Stimulated activated CD8-positive, alpha-beta memory T cell treated with anti-CD3 and anti-CD28 coated beads, Interleukin-15, amount 100 ng/mL, for 24 hours (primary cell): ENCODE data around the gene INMT.

Source experiments
- DNase-seq: peaks from one replicate; pipeline ENCODE4 v3.0.0-alpha.2; 2020; ENCODE audit warnings: low read depth

INMT gene

DNA sequence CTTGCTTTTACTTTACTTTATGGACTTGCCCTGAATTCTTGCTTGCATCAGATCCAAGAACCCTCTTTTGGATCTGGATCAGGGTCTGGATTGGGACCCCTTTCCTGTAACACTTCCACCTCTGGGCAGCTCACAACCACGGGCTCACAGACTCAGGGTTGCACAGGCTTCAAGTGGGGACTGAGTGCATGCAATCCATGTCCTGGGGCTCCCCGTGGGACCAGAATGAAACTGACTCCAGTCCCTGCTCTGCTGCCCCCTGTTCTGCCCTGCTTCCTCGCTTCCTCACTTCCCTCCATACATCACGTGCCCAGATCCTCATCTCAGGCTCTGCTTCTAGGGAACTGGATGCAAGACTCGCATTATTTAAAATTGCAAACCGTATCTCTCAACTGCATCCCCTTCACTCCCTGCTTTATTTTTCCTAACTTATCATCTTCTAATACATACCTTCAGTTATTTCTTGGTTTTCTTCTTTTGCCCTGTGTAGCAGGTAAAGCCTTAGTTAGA is 23.3 kb upstream of the INMT start:
- no peak for DNase-seq

DNA sequence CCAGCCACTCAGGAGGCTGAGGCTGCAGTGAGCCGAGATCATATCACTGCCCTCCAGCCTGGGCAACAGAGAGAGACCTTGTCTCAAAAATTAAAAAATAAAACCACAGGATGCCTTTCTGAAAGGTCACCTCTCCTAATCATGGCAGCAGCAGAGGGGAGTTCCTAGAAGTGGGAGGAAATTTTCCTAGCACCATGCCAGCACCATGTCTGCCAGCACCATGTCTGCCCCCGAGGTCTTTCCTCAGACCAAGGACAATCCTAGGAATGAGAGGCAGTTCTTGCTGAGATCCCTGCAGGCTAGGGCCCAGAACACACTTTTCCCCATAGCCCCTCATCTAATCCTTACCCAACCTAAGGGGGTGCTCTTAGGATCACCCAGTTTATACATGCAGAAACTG is 22.3 kb upstream of the INMT start:
- no peak for DNase-seq

DNA sequence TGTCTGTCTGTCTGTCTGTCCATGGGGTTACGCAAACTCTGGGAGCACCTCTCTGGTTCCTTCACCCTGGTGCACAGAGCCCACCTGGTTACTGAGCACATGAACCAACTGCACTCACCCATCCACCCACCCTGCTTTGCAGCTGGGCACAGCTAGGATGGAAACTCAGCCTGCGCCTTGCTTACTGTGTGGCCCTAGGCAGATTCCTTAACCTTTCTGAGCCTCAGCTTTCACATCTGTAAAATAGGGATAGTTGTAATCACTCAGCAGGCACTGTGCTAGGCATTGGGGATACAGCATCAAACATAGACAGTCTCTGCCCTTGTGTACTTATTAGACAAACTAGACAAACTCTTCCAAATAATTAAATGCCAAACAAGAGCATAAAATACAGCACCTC is 21.8 kb upstream of the INMT start:
- DNase-seq = no peak

DNA sequence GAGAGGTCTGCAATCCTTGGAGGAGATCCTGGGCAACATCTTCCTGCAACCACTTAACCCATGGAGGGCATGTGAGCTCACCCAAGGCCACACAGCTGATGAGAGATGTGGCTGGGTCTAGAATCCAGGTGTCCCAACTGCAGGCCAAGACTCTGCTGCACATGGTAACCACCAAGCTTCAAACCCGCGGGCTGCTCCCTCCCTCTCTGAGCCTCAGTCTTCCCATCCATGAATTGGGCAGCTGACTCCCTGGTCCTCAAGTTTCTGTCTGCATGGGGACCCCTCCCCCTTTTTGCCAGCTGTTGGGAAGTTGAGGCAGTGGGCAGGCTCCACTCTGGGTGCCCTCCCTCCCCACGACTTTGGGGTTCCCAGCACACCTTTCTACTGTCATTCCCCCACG is 20.9 kb upstream of the INMT start:
- DNase-seq = no peak

DNA sequence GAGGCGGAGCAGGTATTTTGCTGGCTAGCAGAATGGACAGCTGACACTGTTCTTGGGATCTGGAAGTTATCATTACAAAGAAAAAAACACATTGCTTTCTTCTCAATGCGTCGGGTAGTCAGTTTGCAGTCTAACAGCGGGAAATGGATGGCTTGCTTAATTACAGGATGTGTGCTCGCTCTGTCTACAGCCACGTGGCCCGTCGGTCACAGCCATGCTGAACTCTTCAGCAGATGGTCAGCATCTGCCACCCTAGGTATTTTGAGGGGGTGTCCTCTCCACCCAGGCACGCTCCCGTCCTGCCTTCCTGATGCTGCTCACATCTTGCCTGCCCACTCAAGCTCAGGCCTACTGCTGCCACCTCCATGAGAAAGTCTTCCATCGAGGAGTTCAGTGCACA is 20.4 kb upstream of the INMT start:
- DNase-seq = no peak

DNA sequence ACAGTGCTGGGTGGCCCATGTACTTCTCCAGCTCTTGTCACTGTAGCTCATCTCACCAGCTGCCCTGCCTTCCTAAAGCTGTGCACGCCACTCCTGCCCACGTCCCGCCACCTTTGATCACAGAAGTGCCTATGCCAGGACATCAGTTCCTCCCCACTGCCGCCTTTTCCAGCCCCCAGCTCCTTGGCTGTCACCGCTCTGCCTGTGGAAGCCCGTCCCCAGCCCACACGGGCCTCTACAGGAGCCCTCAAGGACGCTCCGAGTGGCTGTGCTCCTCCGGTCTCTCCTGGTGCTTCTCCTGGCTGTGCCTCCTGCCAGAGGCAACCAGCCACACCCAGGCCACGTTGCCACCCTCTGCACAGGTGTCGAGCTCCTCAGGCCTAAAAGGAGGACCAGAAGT is 19.3 kb upstream of the INMT start:
- no peak for DNase-seq

DNA sequence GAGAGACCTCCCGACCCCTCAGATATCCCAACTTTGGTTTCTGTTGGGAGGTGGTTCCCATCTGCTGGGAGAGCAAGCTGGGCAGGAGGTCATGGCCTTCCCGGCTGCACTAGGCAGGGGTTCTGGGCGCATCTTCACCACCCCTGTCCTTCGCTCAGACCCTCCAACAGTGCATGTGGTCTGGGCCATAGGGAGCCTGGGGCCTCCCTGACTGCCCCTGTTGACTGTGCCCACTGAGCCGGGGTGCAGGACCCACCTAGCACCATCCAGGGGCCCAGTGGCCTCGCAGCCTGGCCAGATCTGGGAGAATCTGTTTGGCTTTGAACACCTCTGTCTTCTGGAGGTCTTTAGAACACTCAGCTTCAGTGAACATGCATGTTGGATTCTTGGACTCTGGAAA is 18.7 kb upstream of the INMT start:
- DNase-seq = no peak

DNA sequence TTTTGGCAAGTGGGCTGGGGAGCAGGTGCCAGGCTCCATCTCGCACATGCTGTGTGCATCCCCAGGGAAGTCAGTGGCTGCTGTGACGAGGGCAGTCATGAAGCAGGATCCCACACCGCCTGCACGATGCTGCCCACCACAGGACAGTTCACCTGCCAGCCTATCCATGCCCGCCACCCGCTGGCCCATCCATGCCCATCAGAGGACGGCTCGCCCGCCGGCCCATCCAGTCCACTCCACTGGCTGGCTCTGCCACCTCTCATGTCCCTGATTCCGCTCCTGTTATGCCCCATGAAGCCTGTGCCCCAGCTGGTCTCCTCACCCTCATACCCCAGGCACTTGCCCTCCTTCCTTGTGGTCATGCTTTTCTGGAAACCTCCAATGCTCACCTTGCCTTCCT is 18.2 kb upstream of the INMT start:
- DNase-seq = no peak

DNA sequence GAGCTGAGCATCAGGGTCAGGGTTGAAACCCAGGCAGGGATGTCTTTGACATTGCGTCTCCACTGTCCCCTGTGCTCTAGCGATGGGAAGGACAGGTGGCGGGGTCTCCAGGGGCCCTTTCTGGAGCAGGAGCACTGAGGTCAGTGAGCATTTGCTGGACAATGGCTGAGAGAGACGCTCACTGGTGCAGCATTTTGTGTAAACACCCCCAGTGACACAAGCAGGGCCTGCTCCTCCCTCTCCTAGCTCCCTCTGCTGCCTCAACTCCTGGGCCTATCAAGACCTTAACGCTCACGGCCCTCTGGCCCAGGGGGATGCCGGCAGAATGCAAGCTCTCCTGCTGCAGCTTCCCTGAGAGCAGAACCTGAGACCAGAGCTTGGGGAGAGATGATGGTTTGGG is 17.4 kb upstream of the INMT start:
- DNase-seq = no peak

DNA sequence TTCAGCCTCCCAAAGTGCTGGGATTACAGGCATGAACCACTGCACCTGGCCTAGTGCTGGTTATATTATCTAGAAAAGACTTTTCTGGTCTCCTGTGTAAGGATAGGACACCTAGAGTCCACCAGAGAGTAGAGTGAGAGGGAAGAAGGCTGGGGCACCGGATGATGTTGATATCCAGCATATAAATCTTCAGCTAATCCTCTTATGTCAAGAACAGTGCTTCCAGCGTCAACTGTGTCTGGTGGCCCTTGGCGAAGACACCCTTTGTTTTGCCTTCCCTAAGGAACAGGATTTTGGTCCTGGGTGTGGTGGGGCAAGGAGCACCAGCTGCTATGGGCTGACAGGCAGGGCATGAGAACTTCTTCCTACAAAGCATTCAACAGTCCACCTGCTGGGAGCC is 16.3 kb upstream of the INMT start:
- no peak for DNase-seq

DNA sequence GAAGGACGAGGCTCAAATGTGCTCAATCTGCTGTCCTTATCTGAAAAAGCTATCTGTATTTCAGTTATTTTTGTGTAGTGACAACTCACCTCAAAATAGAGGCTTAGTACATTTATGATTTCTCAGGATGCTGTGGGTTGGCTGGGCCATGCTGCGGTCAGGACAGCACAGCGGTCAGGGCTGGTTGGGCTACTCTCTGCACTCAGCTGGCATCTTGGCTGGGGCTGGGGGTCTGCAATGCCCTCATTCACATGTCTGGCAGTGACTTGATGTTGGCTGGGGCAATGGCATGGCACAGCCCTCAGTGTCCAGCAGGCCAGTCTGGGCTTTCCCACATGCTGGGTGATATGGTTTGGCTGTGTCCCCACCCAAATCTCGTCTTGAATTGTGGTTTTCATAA is 15.6 kb upstream of the INMT start:
- no peak for DNase-seq

DNA sequence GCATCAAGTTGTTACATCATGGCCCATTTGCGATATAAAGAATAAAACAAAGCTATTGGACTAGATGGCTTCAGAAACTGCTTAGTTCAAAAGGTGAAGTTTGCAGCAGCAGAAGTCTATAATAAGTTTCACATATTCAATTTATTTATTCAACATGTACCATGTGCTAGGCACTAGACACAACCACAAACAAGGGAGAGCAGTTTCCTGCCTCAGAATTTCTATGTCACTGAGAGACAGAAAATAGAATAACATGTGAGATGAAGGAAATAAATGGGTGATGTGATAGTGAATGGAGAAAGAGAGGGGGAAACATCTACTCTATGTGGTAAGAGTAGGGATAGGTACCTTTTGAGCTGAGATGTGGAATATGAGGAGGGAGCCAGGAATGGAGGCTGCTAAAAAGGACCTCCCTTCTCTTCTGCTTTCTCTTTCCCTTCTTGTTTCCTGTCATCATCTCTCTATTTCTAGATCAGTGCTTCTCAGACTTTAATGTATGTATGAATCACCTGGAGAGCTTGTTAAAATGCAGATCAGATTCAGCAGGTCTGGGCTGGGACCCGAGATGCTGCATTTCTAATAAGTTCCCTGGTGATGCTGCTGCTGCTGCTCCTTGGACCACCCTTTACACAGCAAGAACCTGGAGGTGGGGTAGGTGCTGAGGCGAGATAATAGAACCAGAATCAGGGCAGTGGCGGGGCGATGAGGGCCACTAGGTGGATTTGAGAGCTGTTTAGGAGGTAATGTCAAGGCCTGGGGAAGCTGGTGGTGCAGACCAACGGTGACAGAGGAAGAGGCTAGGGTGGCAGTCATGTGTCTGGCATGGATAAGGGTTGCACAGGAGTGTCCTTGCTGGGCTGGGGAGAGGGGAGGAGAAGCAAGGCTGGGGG is 13.7 kb upstream of the INMT start:
- no peak for DNase-seq

DNA sequence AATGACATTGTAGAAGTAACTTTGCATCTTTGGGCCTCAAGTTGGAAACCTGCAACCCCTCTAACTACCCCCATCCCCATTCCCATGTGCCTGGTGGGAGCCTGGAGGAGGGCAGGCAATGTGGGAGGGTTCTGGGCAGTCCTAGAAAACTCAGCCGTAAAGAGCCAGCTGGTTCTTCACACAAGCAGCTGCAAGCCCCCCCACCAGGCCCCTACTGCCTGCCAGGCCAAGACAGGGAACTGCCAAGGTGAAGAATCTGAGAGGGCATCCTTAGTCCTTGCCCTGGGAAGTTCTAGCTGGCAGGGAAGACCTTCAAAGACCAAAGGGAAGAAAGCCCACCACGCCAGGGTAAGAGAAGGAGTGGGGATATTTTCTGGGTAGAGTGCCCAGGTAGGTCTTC is 12.2 kb upstream of the INMT start:
- no peak for DNase-seq

DNA sequence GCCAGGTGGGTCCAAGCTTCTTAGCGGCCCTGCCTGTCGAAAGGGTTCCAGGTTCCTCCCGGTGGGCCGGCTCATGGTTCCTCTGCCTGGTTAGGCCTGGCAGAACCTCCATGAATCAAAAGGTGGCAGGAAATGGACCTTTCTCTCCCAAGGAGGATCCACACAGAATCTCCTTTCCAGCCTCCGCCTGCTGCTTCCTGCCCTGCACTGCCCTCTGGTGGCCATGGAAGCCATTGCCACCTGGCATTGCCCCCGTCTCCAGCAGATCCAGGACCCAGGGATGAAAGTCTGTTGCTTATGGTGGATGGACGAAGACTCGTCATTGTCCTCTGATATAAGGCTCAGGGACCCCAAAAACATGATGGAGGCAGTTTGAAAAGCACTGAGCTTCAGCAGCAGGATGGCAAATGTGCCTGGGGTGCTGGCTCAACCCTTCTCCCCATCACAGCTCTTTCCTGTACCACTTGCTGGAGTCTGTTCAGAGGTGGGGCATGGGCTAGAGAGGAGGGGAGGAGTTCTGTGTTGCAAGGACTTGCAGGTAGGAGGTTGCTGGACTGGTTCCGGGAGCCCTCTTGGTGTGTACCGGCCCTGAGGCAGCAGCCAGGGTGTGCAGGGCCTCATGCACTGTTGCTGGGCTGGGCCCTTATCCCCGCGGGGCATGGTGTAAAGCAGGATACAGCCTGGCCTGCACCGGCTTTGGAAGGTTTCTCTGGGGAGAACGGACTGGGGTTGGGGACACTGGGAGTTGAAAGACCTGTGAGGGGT is 11.3 kb upstream of the INMT start:
- peak; percentile 65 for DNase-seq

DNA sequence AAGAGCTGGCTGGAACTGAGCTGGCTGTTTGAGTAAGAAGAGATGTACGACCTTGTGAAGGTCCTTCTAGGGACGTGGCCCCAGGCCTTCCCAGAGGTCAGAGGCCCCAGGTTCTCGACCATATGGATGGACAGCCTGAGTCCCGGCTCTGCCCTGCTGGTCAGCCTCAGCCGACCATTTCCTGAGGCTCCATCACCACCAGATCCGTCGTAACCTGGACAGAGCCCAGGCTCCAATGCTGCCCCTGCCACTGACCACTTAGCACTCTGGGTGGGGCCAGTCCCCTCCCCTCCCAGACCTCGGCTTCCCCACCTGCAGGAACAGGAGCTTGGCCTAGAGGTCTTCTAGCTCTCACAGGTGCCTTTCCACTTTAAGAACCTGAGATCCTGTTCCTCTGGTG is 10.6 kb upstream of the INMT start:
- DNase-seq = no peak

DNA sequence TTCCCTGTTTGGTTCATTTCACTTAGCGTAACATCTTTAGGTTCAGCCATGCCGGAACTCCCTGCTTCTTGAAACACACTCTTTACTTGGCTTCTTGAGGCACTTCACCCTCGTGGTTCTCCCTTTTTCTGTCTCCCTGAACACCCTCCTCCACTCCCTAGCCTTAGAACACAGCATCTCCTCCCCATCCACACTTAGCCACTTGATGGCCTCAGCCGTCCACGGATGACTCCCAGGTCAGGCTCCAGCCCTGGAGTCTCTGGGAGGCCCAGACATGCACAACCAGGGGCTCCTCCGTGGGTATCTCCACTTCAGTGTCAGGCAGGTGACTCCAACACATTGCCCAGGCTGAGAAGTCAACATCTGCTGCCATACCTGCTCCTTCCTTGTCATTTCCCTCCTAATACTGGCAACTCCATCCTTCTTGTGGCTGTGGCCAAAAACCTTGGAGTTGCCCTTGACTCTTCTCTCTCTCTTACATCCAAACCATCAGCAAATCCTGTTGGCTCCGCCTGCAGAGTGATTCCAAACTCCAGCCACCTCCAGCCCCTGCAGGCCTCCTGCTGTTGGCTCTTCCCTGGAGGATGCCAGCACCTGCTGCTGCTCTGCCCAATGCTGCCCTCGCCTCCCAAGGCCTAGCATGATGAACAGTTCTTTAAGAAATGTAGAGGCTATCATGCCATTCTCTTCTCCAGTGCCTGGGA is 8.4 kb upstream of the INMT start:
- DNase-seq = no peak

DNA sequence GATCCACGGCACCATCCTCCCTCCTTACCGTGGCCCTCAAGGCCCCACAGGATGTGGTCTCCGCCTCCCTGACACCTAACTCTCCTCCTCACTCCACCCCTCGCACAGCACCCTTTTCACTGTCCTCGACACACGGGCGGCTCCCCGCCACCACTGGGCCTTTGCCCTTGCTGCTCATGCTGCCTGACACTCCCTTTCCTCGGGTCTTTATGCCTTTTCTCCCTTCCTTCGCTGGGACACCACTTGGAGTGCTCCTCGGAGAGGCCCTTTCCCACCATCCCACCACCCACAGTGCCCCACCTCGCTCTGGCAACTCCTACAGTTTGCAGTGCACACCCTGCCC is 7.9 kb upstream of the INMT start:
- DNase-seq = no peak

DNA sequence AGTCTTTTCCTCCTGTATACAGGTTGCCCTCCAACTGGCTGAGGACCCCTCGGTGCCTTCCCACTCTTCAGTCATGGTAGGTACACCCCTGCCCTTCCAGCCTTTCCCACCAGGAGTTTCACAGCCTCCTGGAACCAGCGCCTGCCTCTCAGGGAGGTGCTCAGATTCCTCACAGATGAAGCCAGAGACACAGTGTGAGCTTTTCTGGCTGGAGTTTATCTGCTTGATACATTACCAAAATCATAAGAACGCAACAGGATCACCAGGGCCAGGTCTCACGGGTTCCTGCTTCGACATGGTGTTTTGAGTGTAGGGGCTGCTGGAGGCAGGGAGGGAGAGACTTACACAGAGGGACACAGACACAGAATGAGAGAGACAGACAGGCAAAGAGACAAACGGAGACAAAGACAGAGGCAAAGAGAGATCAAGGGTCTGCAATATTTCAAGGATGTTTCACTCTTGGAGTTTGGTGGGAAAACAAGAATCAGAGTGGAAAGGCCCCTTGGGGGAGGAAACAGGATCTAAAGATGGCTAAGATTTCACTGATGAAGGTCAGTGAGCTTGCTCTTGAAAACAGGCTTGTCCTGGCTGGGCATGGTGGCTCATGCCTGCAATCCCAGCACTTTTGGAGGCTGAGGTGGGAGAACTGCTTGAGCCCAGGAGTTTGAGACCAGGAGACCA is 6.5 kb upstream of the INMT start:
- DNase-seq = no peak

DNA sequence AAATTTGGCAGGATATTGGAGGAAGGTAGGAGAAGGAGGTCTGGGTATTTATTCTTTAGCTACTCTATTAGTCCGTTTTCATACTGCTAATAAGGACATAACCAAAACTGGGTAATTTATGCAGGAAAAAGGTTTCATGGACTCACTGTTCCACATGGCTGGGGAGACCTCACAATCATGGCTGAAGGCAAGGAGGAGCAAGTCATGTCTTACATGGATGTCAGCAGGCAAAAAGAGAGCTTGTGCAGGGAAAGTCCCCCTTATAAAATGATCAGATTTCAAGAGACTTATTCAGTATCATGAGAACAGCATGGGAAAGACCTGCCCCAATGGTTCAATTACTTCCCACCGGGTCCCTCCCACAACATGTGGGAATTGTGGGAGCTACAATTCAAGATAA is 1.9 kb upstream of the INMT start:
- DNase-seq = no peak

DNA sequence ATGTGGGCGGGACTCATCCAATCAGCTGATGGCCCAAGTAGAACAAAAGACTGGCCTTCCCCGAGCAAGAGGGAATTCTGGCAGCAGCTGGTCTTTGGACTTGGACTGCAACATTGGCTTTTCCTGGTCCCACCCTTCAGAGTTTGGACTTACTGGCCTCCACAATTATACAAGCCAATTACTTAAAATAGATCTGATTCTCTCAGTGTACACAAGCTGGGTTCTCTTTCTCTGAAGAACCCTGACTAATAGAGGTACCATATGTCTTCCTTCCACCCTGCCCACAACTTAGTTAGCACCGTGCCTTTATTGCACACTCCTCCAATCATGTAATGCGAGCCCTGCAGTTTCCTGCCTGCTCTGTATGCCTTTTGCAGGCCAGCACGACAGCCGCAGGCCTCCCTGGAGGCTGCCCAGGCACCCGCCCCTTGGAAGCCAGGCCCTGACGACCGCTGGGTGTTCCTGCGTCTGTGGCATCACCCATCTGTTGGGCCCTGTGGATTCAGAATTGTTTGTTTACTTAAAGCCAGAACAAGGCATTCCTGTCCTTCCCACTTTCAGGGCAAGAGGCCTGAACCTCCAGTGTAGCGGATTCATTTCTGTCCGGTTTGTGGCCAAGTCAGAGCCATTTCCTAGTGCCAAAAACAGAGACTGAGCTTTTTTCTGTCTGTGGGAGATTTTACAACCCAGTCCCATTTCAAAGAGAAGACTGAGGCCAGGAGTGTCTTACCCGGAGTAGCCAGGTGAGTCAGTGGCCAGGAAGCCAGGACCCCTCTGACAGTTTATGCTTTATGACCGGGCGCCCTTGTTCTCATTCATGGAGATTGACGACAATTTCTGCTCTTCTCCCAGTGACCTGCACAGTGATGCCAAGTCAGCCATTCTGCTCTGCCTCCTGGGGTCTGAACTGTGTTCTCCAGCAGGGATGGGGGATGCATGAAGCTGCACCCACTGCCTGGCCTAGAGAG is 968 bp upstream of the INMT start:
- no peak for DNase-seq

DNA sequence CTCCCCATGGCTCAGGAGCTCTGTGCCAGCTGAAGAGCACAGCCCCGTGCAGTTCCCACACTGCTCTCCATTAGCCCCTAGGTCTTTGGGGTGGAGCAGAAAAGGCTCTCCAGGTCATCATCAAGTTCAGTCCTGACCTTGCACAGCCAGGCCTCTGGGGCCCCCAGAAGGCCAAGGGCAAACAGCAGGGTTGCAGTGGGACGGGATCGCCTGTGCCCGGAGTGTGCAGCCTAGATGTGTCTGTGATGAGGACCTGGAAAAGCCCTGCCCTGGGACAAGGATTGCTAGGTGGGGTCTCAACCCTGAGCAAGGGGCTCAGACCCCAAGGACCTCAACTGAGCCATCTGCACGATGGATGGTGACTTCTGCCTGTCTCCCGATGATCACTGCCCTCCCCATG is 549 bp downstream of the INMT start:
- DNase-seq = no peak
